Cardiac muscle cell (in vitro differentiated cells and primary cell): ENCODE measurements around the gene KIF26B. TPM values are rescaled to one million over a fixed set of nuclear protein-coding genes. Genes with fewer than 3 reads are reported as not detected.

Source experiments
- DNase-seq, 2 donors: peaks; one replicate each; pipeline versions ENCODE4 v3.0.0 to v3.0.0-alpha.2; 2010 to 2017; ENCODE audit warnings: low read depth in 1 of 2, low spot score in 1 of 2
- H3K27ac ChIP-seq: fragments of 200-600 bp; sonication (generic); 2 replicates; pipeline ENCODE4 v1.5.1; 2016
- H3K27me3 ChIP-seq: fragments of 200-600 bp; sonication (generic); 2 replicates; pipeline ENCODE4 v1.6.0; 2016; ENCODE audit warnings: control low read depth
- H3K36me3 ChIP-seq: fragments of 200-600 bp; sonication (generic); 2 replicates; pipeline ENCODE4 v1.5.1; 2016; ENCODE audit warnings: control low read depth
- H3K4me1 ChIP-seq: fragments of 200-600 bp; sonication (generic); 2 replicates; pipeline ENCODE4 v1.8.1; 2017; ENCODE audit warnings: low read depth, mild to moderate bottlenecking, mixed run types
- H3K4me3 ChIP-seq: fragments of 200-600 bp; sonication (generic); 2 replicates; pipeline ENCODE4 v1.5.1; 2016; ENCODE audit warnings: mild to moderate bottlenecking
- H3K9me3 ChIP-seq: fragments of 200-600 bp; sonication (generic); 2 replicates; pipeline ENCODE4 v1.5.1; 2017; ENCODE audit warnings: low read depth, mild to moderate bottlenecking, control low read depth
- polyA plus RNA-seq: library from polyadenylated mRNA; unstranded; fragments of >200 nt; fragmentation: Nextera tagmentation; extraction: Ambion mirVana; gene quantifications from 2 replicates; pipeline ENCODE4 v1.2.1, GENCODE V29; 2016
- total RNA-seq: library from RNA; depleted of rRNA; stranded (reverse); fragments of >200 nt; gene quantifications from 2 replicates; pipeline ENCODE4 v1.2.3, GENCODE V29; 2016
- TF ChIP-seq, protein P1 (sequence below): IDR thresholded peaks from 2 replicates; pipeline ENCODE4 v1.5.1; 2012; ENCODE audit warnings: low read depth, mild to moderate bottlenecking, low read length

The KIF26B gene
- total and polyA plus RNA-seq, 2 experiments from 2014 or later, result 58.9 to 177 TPM

- peak overlapping the region; percentile 84 for H3K27ac ChIP-seq
- DNase-seq, result no peak
- no peak overlapping the region for H3K4me3 ChIP-seq
- H3K4me1 ChIP-seq, result peaks cover 53% of the 10 kb centered on the region
- H3K36me3 ChIP-seq, result no peaks in the 10 kb centered on the region
- no peaks in the 10 kb centered on the region for H3K9me3 ChIP-seq
- no peaks in the 10 kb centered on the region for H3K27me3 ChIP-seq
- TF ChIP-seq, protein P1, sequence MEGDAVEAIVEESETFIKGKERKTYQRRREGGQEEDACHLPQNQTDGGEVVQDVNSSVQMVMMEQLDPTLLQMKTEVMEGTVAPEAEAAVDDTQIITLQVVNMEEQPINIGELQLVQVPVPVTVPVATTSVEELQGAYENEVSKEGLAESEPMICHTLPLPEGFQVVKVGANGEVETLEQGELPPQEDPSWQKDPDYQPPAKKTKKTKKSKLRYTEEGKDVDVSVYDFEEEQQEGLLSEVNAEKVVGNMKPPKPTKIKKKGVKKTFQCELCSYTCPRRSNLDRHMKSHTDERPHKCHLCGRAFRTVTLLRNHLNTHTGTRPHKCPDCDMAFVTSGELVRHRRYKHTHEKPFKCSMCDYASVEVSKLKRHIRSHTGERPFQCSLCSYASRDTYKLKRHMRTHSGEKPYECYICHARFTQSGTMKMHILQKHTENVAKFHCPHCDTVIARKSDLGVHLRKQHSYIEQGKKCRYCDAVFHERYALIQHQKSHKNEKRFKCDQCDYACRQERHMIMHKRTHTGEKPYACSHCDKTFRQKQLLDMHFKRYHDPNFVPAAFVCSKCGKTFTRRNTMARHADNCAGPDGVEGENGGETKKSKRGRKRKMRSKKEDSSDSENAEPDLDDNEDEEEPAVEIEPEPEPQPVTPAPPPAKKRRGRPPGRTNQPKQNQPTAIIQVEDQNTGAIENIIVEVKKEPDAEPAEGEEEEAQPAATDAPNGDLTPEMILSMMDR, result no peak
Measured at GRCh38 chr1:245419461-245419978, 264.7 kb downstream of the KIF26B start.

GRCh38 chr1:245419989-245420388, 265.2 kb downstream of the KIF26B start:
- Histone ChIP-seq H3K27ac (peak overlapping the region; percentile 84), H3K27me3 (no peaks in the 10 kb centered on the region), H3K9me3 (no peaks in the 10 kb centered on the region), H3K4me3 (no peak overlapping the region), H3K36me3 (no peaks in the 10 kb centered on the region), H3K4me1 (peaks cover 53% of the 10 kb centered on the region)
- no peak for DNase-seq
- TF ChIP-seq, protein P1, result no peak

- TF ChIP-seq, protein P1, result no peak
- no peaks in the 10 kb centered on the region for H3K36me3 ChIP-seq
- no peaks in the 10 kb centered on the region for H3K9me3 ChIP-seq
Measured at GRCh38 chr1:245420926-245421325, 266.1 kb downstream of the KIF26B start.

DNA sequence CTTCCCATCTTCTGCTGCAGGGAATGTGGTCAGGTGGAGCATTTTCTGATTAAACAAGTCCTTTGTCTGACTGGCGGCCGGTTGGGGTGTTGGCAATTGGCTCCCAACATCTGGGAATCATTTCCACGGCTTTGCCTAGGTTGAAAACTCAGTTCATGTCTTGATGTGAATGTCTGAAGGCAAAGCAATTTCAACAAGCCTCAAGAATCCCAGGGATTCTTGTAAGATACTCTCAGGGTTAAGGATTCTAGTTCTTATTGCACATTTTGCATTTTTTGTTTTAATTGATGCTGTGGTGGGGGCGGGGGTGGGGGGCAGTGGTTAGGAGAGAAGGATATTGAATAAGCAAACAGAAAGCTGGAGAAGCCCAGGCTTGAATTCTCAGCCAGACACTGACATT, 273.9 kb downstream of the KIF26B start:
- Histone ChIP-seq H3K36me3 (peaks cover 5% of the 10 kb centered on the region), H3K27me3 (no peaks in the 10 kb centered on the region), H3K27ac (peak overlapping the region; percentile 77), H3K4me1 (no peaks in the 10 kb centered on the region), H3K4me3 (no peak overlapping the region), H3K9me3 (no peaks in the 10 kb centered on the region)
- TF ChIP-seq, protein P1, result no peak
- no peak for DNase-seq

More at GRCh38 chr1:245420926-245421325, 266.1 kb downstream of the KIF26B start:
- H3K4me3 ChIP-seq, result no peak overlapping the region
- no peak for DNase-seq
- H3K27ac ChIP-seq, result peak overlapping the region; percentile 84
- peaks cover 53% of the 10 kb centered on the region for H3K4me1 ChIP-seq
- H3K27me3 ChIP-seq, result no peaks in the 10 kb centered on the region

- no peak for DNase-seq
- H3K4me1 ChIP-seq, result no peaks in the 10 kb centered on the region
- H3K9me3 ChIP-seq, result no peaks in the 10 kb centered on the region
- no peaks in the 10 kb centered on the region for H3K27me3 ChIP-seq
- peaks cover 7% of the 10 kb centered on the region for H3K36me3 ChIP-seq
- no peak overlapping the region for H3K4me3 ChIP-seq
- TF ChIP-seq, protein P1, result no peak
- peak overlapping the region; percentile 29 for H3K27ac ChIP-seq
Measured at GRCh38 chr1:245431706-245432105, 276.9 kb downstream of the KIF26B start.
